GM13976 (cell line): ENCODE measurements around the gene PER1.

ENCODE experiments used
- DNase-seq: peaks from one replicate; pipeline ENCODE4 v3.0.0; 2012; ENCODE audit warnings: low spot score
- CTCF ChIP-seq: IDR thresholded peaks from 2 replicates; pipeline ENCODE4 v1.5.1; 2012; ENCODE audit warnings: borderline replicate concordance, mild to moderate bottlenecking; ENCODE audit not compliant: insufficient read depth; ENCODE audit errors: extremely low read depth, missing control alignments, control extremely low read depth
- in situ Hi-C: fragments of 300-500 bp; cut with MboI; formaldehyde crosslinking; loops from one replicate; pipeline ENCODE4 v1.12.0; 2022; ENCODE audit warnings: low sequenced_read_pairs, mixed read lengths, inconsistent platforms; ENCODE audit not compliant: unreplicated experiment

The PER1 gene

GRCh38 chr17:8188263-8188839 is 36.1 kb upstream of the PER1 start:
- in situ Hi-C loops = no loop called here

GRCh38 chr17:8187517-8188262 is 35.5 kb upstream of the PER1 start:
- in situ Hi-C loops = no loop called here
- peak; percentile 9 for TF ChIP-seq CTCF

More at GRCh38 chr17:8188263-8188839, 36.1 kb upstream of the PER1 start:
- no peak for TF ChIP-seq CTCF
- no peak for DNase-seq

GRCh38 chr17:8186787-8187516 is 34.7 kb upstream of the PER1 start:
- TF ChIP-seq CTCF = peak; percentile 55
- DNase-seq = peak; percentile 79
- in situ Hi-C loops = no loop called here

More at GRCh38 chr17:8187517-8188262, 35.5 kb upstream of the PER1 start:
- DNase-seq = peak; percentile 72

GRCh38 chr17:8186446-8186786 is 34.2 kb upstream of the PER1 start:
- no peak for TF ChIP-seq CTCF
- in situ Hi-C loops = no loop called here
- no peak for DNase-seq

GRCh38 chr17:8185582-8186445 is 33.6 kb upstream of the PER1 start:
- TF ChIP-seq CTCF = no peak
- DNase-seq = peak; percentile 82
- in situ Hi-C loops = no loop called here
